ENCODE measurements around the gene PTAR1.
"Not testable (repeated sequence)": the region's sequence is repeated elsewhere in the genome, so short reads cannot be mapped to it uniquely, and the experiment has no call there.

PTAR1 gene, protein sequence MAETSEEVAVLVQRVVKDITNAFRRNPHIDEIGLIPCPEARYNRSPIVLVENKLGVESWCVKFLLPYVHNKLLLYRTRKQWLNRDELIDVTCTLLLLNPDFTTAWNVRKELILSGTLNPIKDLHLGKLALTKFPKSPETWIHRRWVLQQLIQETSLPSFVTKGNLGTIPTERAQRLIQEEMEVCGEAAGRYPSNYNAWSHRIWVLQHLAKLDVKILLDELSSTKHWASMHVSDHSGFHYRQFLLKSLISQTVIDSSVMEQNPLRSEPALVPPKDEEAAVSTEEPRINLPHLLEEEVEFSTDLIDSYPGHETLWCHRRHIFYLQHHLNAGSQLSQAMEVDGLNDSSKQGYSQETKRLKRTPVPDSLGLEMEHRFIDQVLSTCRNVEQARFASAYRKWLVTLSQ

DNA sequence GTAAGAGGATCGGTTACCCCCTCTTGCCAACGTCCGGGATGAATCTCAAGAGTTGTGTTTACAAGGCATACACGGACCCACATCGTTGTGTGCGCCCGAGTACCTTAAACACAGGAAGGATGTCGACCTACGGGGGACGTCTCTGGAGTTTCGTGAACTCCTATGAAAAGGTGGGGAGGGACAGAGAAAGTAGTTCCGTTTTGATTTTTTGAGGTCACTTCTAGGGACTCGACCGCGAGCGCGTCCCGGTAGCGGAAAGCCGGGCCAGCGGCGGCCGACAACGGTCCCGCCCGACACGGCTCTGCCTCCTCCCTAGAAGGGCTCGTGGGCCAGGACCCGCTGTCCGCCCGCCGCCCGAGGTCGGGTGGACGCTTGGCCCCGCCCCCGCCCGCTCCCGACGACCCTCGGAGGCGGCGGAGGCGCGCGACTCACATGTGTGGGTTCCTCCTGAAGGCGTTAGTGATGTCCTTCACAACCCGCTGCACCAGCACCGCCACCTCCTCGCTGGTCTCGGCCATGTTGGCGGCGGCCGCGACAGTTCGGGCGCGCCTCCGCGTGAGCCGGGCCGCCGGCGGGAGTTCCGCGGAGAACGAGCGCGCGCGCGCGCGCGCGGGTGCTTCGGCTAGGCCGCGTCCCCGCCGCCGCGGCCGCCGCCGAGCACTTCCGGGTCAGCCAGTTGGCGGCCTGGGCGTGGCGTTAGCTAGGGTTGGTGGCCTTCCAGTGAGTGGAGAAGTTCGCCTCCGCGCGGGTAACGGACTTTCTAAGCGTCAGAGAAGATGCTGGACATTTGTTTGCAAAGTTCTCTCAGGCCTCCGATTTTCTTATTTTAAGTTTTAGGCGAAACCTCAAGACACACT is at the start of gene PTAR1:
PTAR1 (minus strand) TSS at position 591 of the 857 bp plus-strand sequence; CDS start at position 518, 73 bp downstream.
- peak; percentile 92 for DNase-seq (ENCODE audit: low spot score)

DNA sequence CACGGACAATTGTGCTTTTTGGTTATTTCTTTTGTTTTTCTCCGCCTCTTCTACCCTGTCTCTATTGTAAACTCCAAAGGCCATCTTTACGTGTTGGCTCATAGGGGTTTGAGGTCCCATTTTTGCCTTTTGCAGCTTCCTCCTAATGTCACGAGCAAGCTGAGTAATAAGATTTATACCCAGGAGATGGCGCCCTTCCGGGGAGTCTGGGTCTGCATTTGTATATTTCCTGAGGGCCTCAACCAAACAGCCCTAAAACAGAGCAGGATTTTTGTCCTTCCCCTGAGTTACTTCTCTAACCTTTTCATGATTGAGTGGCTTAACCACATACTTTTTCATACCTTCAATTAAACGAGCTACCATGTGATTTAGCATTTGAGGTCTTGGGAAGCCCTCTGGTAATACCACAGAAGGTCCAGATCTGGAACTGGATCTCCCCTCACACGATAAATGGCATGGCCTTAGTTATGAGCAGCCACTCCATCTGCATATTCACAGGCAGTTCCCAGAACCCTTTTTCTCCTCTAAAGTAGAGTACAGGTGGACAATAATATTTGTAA is 49.6 kb upstream of the PTAR1 start:
- DNase-seq (ENCODE audit: low spot score): peak; percentile 56

DNA sequence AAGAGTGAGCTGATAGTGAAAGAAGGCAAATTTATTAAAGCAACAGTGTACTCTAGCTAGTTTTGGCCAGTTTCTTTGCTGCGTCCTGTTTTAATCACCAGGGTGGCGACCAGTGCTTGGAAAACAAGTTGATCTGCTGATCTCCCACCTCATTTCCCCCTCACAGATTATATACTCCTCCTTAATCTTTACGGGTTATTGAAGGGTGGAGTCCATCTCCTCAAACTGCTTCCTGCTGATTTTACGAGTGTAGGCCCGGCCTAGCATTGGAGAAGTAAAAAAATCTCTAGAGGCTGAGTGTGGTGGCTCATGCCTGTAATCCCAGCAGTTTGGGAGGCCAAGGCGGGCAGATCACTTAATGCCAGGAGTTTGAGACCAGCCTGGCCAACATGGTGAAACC is 46.8 kb upstream of the PTAR1 start:
- no peak for DNase-seq (ENCODE audit: low spot score)

DNA sequence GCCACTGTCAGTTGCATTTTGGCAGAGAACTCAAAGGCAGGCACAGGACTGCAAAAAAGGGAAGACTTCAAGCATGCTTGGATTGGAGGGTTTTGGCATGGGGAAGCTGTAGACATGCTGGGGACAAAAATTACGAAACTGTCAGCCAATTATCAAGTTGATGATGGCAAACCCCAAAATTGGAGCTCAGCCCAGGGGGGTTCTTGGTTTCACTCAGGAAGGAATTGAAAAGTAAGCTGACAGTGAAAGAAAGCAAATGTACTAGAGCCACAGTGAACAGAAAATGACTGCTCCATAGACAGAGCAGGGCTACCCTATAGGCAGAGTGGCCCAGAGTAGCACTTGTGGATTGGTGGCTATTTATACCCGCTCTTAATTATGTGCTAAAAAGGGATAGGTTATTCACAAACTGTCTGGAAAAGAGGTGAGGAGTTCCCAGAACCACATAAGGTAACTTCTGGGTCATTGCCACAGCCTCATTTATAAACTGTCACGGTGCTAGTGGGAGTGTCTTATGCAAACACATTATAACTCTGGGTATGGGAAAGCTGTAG is 46.2 kb upstream of the PTAR1 start:
- DNase-seq (ENCODE audit: low spot score): no peak

DNA sequence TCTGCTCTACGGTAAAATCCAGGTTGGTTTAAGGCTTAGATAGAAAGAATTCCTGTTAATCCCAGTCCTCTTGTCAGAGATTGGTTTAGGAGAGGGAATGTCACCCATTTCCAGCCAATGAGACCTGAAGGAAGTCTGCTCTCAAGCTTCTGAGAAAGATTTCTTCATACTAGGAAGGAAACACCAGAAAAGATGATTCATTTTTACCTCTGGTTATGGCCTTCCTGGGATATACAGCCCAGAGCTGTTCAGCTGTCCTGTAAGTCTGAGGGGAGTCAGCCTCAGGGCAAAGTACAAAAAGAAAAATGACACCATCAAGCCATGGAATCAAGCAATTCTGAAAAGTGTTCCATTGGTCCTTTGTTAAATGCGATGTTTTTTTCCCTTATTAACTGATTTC is 42.2 kb upstream of the PTAR1 start:
- DNase-seq (ENCODE audit: low spot score): no peak

DNA sequence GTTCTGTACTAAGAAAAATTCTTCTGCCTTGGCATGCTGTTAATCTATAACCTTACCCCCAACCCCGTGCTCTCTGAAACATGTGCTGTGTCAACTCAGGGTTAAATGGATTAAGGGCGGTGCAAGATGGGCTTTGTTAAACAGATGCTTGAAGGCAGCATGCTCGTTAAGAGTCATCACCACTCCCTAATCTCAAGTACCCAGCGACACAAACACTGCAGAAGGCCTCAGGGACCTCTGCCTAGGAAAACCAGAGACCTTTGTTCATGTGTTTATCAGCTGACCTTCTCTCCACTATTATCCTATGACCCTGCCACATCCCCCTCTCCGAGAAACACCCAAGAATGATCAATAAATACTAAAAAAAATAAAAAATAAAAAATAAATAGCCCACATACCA is 40.2 kb upstream of the PTAR1 start:
- DNase-seq (ENCODE audit: low spot score): not testable (repeated sequence)

DNA sequence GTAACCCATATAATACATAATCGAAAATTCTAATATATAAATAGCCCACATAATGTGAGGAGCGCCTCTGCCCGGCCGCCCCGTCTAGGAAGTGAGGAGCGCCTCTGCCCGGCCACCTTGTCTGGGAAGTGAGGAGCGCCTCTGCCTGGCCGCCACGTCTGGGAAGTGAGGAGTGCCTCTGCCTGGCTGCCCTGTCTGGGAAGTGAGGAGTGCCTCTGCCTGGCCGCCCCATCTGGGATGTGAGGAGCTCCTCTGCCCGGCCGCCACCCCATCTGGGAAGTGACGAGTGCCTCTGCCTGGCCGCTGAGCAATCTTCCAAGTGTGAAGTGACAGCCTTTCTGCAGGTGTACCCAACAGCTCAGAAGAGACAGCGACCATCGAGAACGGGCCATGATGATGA is 39.7 kb upstream of the PTAR1 start:
- not testable (repeated sequence) for DNase-seq (ENCODE audit: low spot score)

DNA sequence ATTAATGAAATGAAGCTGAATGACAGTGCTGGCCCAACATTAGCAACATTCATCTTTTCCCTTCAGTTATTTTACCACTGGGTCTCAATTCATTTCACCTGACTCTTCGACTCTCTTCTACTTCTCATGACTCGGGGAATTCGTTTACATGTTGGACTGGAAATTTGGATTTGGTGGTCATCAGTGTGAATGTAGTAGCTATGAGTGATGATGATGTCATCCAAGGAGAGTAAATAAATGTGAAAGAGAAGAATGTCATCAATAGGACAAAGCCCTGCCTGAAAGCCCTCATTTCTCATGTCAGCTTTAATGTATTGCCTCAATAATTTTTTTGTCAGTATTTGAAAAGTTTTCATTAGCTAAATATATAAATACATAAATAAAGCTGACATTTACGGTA is 38.9 kb upstream of the PTAR1 start:
- no peak for DNase-seq (ENCODE audit: low spot score)

DNA sequence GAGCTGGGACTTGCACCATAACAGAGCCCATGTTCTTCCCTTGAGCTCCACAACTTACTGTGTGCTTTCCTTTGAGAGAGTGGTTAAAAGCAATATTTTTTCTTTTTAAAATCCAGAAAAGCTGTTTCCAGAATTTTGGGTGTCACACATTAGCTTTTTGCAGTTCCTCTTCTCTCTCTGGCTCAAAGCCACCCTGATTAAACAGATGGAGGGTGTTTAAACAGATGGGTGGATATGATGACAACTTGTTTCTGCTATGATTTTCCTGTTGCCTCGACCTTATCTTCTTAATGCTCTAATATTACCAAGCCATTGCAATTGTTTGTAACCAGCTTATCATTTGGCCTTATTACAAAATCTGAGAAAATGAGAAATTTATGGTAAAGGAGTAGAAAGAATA is 37.9 kb upstream of the PTAR1 start:
- no peak for DNase-seq (ENCODE audit: low spot score)

DNA sequence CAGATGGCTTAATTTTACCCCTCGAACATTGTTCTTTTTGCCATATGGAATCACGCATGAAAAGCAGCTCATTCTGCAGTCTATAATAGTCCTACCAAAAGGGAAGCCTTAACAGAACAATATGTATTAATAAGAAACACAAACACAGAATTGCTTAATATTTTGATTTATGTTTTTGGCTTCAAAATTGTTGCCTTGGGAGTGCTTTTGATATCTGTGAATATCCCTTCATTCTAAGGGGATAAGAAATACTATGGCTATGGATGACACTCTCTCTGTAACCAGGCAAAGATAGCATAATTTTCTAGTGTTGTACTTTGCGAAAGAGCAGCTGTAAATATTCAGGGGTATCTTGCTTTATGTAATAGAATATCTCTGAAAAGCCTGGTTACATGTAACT is 34.5 kb upstream of the PTAR1 start:
- DNase-seq (ENCODE audit: low spot score): no peak

DNA sequence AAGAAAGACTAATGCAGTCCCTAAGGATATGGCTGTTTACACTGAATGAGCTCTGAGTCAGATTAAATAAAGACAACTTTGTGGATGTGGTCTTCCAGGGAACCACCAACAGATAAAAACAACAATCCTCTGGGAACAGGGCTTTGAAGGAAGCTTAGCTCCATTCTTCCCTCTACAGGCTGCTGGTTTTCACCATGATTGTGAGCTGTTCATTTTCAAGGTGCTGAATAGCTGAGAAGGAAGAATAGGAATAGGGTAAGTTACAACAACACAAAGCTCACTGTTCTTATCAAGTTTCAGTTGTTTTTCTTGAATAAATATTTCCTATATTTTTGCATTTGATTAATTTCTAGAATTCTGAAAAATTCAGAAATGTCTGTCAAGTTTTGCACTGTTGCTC is 25.9 kb upstream of the PTAR1 start:
- peak; percentile 8 for DNase-seq (ENCODE audit: low spot score)

DNA sequence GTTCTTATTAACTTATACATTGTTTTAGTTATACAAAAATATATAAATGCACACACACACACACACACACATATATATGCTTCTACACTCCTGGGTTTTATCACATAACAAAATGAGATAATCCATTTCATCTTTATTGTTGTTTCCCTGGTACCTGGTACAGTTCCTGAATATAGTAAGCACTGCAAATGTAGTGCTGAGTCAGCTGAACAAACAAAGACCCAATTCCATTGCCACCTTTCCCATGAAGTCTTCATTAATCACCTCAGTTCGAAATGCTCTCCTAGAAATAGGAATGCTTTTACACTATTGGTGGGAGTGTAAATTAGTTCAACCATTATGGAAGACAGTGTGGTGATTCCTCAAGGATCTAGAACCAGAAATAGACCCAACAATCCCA is 13.4 kb upstream of the PTAR1 start:
- no peak for DNase-seq (ENCODE audit: low spot score)

DNA sequence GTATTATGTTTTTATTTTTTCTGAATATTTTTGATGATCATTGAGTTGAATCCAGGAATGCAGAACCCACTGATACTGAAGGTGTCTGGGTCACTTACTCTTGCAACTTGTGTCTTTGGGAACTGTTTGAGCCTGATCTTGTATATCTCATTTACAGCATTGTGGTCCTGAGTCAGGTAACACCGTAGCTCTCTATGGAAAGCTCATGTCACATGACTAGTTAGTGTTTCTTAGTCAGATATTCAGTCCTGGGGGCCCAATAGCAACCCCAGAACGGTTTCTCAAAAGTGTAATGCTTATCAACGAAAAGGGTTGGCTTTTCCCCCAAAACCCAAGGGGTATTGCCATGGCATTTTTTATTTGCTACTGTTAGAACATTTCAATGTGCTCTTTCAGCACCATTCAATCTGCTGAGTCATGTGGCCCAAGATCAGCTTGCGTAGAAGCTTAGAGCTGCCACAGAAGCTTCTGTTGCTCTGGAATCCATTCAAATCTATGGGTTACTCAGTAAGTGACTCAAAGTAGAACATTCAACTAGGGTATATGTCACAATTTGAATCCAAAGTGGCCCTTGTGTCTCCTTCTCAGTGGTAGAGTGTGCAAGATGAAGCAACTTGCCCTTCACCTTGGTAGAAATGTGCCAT is 12.1 kb upstream of the PTAR1 start:
- DNase-seq (ENCODE audit: low spot score): no peak

DNA sequence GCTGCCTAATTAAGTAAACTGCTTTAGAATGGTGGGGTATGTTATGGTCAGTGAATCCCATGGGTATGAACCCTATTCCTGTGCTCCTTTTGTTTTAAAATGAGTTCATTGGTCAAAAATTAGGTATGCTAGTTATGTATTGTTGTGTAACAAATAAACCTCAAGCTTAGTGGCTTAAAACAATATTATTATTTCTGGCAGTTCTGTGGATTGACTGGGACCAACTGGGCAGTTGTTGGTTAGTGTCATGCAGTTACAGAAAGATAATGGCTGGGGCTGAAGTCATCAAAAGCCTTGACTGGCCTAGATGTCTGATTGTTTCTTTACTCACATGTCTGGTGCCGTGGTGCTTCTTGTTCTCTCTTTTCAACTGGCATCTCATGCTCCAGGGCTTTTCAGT is 8.9 kb upstream of the PTAR1 start:
- DNase-seq (ENCODE audit: low spot score): no peak

DNA sequence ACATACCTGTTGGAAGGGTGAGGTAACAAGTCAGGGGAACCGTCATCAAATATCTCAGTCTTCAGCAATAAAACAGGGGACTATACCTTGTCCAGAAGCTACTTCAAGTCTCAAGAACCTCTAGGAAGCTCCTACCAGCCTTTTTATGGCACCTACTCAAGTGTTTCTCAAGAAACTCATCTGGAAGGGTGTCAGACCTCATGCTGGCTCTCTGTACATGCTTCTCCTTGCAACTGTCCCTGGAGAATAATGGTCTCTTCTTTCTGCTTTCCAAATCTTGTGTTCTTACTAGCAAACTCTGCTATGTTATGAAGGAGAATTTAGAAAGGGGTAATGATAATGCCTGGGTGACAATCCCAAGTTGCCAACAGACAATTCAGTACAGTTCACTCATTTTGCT is 8.3 kb upstream of the PTAR1 start:
- DNase-seq (ENCODE audit: low spot score): no peak

DNA sequence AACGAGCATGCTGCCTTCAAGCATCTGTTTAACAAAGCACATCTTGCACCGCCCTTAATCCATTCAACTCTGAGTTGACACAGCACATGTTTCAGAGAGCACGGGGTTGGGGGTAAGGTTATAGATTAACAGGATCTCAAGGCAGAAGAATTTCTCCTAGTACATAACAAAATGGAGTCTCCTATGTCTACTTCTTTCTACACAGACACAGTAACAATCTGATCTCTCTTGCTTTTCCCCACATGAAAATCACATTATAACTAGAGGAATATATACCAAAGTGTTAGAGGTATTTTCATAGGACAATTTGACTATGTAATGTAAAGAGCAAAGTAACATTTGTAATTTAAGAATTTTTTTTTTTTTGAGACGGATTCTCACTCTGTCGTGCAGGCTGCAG is 4.1 kb upstream of the PTAR1 start:
- DNase-seq (ENCODE audit: low spot score): not testable (repeated sequence)

DNA sequence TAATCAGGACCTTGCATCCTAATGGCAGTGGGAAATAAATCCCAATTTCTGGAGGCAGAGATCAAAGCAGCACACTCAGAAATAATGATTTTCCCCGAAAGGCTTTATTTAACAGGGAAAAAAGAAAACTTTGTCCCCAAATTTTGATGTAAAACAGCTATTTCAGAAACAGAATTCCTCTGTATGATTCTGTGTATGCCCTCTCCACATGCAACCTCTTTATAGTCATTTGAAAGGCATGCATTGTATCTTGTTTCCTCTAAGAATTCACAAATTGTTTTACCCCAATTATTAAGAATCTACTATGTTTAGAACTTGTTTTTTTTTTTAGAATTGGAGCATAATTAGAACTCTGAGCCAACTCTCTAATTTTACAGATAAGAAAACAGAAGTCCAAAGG is 2.7 kb upstream of the PTAR1 start:
- DNase-seq (ENCODE audit: low spot score): no peak

DNA sequence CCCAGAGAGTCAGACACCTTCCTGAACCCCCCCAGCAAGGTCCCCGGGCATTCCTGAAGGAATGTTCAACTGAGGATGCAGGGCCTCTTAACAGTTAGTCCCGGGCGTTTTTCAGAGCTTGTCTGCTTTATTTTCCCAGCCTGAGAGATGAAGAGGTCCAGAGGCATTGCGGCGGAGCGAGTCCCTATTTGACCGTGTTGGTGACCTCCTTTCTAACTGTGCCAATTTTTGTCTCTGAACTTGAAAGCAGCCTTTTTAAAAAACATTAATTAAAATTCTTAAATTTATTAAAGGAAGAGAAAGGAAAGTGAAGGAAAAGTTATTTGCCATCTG is 433 bp upstream of the PTAR1 start:
- DNase-seq (ENCODE audit: low spot score): no peak

DNA sequence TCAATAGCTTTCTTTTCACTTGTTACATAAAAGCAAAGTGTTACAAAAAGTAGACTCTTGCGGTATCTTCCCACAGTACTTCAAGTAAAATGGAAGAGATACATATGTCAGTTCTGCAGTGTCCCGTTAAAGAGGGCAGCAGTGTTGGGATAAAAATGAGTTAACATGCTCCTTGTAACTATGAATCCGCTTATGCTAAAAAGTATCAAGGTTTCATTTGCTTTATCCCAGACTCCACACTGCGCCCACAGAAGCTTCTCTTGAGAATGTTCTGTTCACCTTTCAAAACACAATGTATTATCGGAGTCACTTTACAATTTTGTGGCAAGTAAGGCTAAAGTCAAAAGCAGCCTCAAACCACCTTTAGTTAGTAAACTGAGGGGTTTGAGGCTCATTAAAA is 790 bp downstream of the PTAR1 start:
- no peak for DNase-seq (ENCODE audit: low spot score)

DNA sequence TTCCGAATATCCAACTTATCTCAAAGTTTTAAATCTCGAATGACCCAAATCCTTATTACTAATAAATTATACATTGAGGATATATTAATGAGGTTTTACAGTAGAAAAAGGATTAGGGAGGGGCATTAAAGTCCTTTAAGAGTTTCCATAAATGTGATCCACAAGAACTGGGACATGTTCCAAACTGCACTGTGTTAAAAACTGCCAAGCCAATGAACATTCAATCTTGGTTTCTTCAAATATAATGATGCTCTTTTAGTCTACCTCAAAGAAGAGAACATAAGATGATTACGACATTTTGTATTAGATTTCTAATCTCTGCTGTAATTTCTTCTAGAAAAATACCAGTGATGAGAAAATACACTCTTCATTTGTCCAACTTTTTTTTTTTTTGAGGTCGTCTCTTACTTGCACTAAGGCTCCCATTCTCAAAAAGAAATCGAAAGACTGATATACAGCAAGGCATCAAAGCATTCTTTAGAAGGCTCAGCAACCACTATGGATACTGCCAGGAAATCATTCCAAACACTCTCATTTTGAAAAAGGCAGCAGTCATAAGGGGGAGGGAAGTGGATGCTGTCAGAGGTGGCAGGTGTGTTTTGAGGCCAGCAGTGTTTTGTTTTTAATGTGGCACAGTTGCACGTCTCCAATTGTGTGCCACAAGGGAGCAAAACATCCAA is 1.7 kb downstream of the PTAR1 start:
- peak; percentile 41 for DNase-seq (ENCODE audit: low spot score)

DNA sequence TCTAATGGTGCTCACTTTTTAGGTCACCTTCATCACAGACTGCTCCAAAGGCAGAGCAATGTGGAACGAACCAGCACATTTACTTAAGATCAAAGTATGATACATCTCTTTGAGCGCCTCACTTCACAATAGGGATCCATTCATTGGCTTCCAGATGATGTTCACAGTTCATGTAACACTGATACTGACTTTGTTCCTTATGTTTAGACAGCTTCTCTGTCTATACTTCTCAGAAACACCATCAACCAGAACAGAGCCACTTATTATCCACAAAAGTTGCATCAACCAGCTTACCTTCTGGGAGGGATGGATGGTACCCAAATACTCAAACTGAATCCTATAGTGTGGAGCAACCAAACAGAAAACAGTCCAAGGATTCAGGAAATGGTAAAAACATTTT is 4.6 kb downstream of the PTAR1 start:
- DNase-seq (ENCODE audit: low spot score): peak; percentile 2

DNA sequence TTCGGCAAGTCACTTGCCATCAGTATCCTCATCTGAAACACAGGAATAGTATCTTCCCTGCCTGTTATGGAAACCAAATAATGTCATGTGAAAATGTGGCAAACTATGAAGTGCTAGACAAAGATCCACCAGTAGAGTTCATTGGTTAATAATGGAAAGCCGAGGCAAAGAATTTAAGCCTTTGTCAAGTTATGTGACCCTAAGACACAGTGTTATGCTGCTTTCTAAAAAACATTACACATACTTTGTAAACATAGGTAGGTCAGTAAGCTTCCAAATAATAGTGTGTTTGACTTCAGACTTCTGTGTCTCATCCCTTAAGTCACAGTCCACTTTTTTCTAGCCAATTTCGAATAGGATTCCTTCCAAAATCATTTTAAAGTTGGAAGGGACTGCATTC is 6.0 kb downstream of the PTAR1 start:
- peak; percentile 3 for DNase-seq (ENCODE audit: low spot score)
